Measurements from ENCODE around the gene SYNGR2. TPM values are rescaled to one million over a fixed set of nuclear protein-coding genes. Genes with fewer than 3 reads are reported as not detected.

Gene SYNGR2
- total RNA-seq, 1 donor from 2014 or later = 86.9 TPM

DNA sequence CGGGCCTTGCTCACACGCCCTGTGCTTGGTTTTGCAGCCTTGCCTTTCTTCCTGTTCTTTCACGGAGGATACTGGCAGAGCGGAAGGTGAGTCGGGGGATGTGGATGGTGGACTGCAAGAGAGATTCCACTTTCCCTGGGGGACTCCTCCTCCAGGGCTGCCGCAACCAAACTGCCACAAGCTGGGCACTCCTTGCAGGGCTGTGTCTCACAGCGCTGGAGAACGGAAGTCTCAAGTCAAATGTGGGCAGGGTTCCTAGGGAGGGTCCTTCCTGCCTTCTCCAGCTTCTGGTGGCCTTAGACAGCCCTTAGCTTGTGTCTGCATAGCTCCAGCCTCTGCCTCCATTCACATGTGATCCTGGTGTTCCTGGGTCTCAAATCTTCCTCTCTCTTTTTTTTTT lies 34.3 kb downstream of the SYNGR2 start:
- Histone ChIP-seq H3K9me3 (replicated peaks) (no peaks in the 10 kb centered on the region), H3K27ac (replicated peaks) (peak overlapping the region; percentile 68), H3K4me1 (peaks cover 4% of the 10 kb centered on the region), H3K36me3 (peaks cover 21% of the 10 kb centered on the region), H3K4me3 (peak overlapping the region; percentile 17), H3K27me3 (ENCODE audit: low read depth) (no peaks in the 10 kb centered on the region)
- DNase-seq = no peak
- intact Hi-C loops (cut with micrococcal nuclease) = no loop called here
- TF ChIP-seq, protein P1, sequence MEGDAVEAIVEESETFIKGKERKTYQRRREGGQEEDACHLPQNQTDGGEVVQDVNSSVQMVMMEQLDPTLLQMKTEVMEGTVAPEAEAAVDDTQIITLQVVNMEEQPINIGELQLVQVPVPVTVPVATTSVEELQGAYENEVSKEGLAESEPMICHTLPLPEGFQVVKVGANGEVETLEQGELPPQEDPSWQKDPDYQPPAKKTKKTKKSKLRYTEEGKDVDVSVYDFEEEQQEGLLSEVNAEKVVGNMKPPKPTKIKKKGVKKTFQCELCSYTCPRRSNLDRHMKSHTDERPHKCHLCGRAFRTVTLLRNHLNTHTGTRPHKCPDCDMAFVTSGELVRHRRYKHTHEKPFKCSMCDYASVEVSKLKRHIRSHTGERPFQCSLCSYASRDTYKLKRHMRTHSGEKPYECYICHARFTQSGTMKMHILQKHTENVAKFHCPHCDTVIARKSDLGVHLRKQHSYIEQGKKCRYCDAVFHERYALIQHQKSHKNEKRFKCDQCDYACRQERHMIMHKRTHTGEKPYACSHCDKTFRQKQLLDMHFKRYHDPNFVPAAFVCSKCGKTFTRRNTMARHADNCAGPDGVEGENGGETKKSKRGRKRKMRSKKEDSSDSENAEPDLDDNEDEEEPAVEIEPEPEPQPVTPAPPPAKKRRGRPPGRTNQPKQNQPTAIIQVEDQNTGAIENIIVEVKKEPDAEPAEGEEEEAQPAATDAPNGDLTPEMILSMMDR (IDR thresholded peaks at IDR 0.05; ENCODE audit: borderline replicate concordance) = no peak

DNA sequence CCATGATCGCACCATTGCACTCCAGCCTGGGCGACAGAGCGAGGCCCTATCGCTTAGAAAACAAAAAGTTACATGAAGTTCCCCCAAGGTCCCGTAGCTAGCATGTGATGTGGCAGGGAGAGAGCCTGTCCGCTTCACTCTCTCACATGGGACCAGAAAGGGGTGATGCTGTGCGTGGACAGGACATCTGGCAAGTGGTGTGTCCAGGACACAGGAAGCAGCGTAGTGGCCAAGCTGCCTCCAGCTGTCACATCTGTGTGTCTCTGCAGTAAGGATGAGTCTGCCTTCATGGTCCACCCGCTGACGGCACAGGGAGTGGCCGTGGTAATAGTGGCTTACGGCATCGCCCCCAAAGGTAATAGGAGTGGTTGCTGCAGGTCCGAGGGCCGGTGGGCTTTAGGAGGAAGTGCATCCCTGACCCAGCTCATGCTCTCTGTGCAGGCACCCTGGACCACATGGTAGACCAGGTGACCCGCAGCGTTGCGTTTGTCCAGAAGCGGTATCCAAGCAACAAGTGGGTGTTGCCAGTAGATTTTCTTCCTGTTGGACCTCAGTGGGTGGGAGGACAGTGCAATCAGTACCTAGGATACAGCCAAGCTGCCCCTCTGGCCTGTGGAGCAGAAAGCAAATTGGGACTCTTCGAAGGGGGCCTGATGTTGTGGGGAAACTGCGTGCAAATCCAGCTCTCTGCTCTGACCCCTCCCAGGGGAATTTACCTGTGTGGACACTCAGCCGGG lies 36.2 kb downstream of the SYNGR2 start:
- Histone ChIP-seq H3K27me3 (ENCODE audit: low read depth) (no peaks in the 10 kb centered on the region), H3K27ac (replicated peaks) (no peak overlapping the region), H3K36me3 (peaks cover 15% of the 10 kb centered on the region), H3K4me3 (no peak overlapping the region), H3K9me3 (replicated peaks) (no peaks in the 10 kb centered on the region), H3K4me1 (peaks cover 4% of the 10 kb centered on the region)
- intact Hi-C loops (cut with micrococcal nuclease) = no loop called here
- TF ChIP-seq, protein P1 (IDR thresholded peaks at IDR 0.05; ENCODE audit: borderline replicate concordance) = no peak
- no peak for DNase-seq

DNA sequence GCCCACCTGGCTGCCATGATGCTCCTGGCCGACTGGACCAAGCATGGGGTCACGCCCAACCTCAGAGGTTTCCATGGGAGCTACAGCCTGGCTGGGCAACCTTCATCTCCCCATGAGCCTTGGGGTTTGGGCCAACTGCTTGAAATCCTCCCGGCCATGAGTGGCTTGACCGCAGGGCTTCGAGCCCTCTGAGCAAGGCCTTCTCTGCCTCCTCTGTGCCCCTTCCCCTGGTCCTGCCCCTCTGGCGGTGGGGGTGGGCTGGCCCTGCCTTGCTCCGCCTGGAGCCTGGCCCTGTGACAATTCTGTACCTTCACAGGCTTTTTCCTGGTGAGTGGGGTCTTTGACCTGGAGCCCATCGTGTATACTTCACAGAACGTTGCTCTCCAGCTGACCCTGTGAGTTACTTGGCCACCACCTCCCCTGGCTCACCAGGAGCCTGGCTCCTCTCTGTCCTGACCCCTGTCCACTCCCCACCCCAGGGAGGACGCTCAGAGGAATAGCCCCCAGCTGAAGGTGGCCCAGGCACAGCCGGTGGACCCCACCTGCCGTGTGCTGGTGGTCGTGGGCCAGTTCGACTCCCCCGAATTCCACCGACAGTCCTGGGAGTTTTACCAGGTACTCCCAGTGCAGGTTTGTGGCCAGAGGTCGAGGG lies 36.9 kb downstream of the SYNGR2 start:
- H3K36me3 ChIP-seq = peaks cover 15% of the 10 kb centered on the region
- TF ChIP-seq, protein P1 (IDR thresholded peaks at IDR 0.05; ENCODE audit: borderline replicate concordance) = no peak
- H3K4me3 ChIP-seq = no peak overlapping the region
- H3K27ac ChIP-seq (replicated peaks) = no peak overlapping the region
- H3K4me1 ChIP-seq = peaks cover 4% of the 10 kb centered on the region
- intact Hi-C loops (cut with micrococcal nuclease) = no loop called here
- H3K27me3 ChIP-seq (ENCODE audit: low read depth) = no peaks in the 10 kb centered on the region
- no peaks in the 10 kb centered on the region for H3K9me3 ChIP-seq (replicated peaks)
- DNase-seq = no peak

DNA sequence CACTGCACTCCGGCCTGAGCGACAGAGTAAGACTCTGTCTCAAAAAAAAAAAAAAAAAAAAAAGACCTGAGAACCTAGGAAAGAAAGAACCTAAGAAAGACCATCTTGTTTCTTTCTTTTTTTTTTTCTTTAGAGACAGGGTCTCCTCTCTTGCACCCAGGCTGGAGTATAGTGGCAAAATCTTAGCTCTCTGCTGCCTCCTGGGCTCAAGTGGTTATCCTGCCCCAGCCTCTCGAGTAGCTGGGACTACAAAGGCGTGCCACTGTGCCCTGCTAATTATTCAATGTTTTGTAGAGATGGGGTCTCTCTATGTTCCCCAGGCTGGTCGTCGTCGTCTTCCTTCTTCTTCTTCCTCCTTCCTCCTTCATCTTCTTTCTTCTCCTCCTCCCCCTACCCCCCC lies 37.9 kb downstream of the SYNGR2 start:
- DNase-seq = no peak
- intact Hi-C loops (cut with micrococcal nuclease) = no loop called here
- no peaks in the 10 kb centered on the region for H3K9me3 ChIP-seq (replicated peaks)
- peaks cover 15% of the 10 kb centered on the region for H3K36me3 ChIP-seq
- H3K4me3 ChIP-seq = no peak overlapping the region
- no peaks in the 10 kb centered on the region for H3K27me3 ChIP-seq (ENCODE audit: low read depth)
- H3K4me1 ChIP-seq = peaks cover 4% of the 10 kb centered on the region
- peak overlapping the region; percentile 35 for H3K27ac ChIP-seq (replicated peaks)
- TF ChIP-seq, protein P1 (IDR thresholded peaks at IDR 0.05; ENCODE audit: borderline replicate concordance) = no peak

DNA sequence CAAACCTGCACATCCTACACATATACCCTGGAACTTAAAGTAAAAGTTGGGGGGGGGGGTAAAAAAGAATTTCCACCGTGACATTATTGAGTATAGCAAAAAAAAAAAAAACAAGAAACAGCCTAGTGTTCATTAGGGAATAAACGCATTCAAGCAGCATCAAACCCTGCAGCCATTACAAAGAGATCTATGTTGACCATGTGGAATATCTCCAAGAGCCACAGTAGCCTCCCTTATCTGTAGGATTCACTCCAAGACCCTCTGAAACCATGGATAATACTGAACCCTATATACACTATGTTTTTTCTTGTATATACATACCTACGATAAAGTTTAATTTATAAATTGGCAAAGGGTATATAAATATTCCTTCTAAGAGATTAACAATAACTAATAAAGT lies 40.1 kb downstream of the SYNGR2 start:
- intact Hi-C loops (cut with micrococcal nuclease) = no loop called here
- DNase-seq = no peak
- no peaks in the 10 kb centered on the region for H3K27me3 ChIP-seq (ENCODE audit: low read depth)
- no peak overlapping the region for H3K4me3 ChIP-seq
- TF ChIP-seq, protein P1 (IDR thresholded peaks at IDR 0.05; ENCODE audit: borderline replicate concordance) = no peak
- H3K4me1 ChIP-seq = no peaks in the 10 kb centered on the region
- H3K27ac ChIP-seq (replicated peaks) = no peak overlapping the region
- H3K36me3 ChIP-seq = peaks cover 7% of the 10 kb centered on the region
- no peaks in the 10 kb centered on the region for H3K9me3 ChIP-seq (replicated peaks)
